Body of pancreas (tissue), 4 donors: ENCODE measurements around the gene PANX2. TPM values are rescaled to one million over a fixed set of nuclear protein-coding genes. Genes with fewer than 3 reads are reported as not detected.
A peak's percentile ranks its signal among the peaks of the same experiment; 100 is the strongest.

Experiments
- ATAC-seq: fragments of 150-250 bp; one replicate; pipeline ENCODE4 v1.9.1; 2016
- DNase-seq, 4 donors: peaks; one replicate each; pipeline ENCODE4 v3.0.0-alpha.2; 2019
- H3K27ac ChIP-seq, 4 donors: fragments of 200-600 bp; sonication (generic); 1 replicate in 3 of 4; 2 replicates in 1 of 4; pipeline versions ENCODE4 v1.5.1 to v1.6.1; 2016 to 2019; ENCODE audit warnings: mild to moderate bottlenecking in 1 of 4, mixed read lengths in 1 of 4, moderate library complexity in 1 of 4
- H3K27me3 ChIP-seq, 2 donors: fragments of 200-600 bp; sonication (generic); one replicate each; pipeline ENCODE4 v1.6.0; 2016; ENCODE audit warnings: mild to moderate bottlenecking in 1 of 2
- H3K36me3 ChIP-seq, 2 donors: fragments of 200-600 bp; sonication (generic); replicated peaks in 1 of 2; 2 replicates each; pipeline ENCODE4 v1.5.1; 2016; ENCODE audit warnings: low read depth in 2 of 2; ENCODE audit not compliant: insufficient read depth in 1 of 2
- H3K4me1 ChIP-seq: fragments of 200-600 bp; sonication (generic); one replicate; pipeline ENCODE4 v1.6.0; 2016
- H3K4me3 ChIP-seq, 2 donors: fragments of 200-600 bp; sonication (generic); 1 replicate in 1 of 2; 2 replicates in 1 of 2; pipeline ENCODE4 v1.5.1; 2016 to 2019
- H3K9me3 ChIP-seq, 3 donors: fragments of 200-600 bp; sonication (generic); 1 replicate in 2 of 3; 2 replicates in 1 of 3; pipeline ENCODE4 v1.5.1; 2016
- CTCF ChIP-seq, 7 experiments: fragments of 450-650 bp in 4 of 7; fragments of 200-600 bp in 3 of 7; sonication (generic) in 3 of 7; IDR thresholded peaks; one replicate each; pipeline ENCODE4 v1.5.1; 2016 to 2019; ENCODE audit warnings: antibody characterized with exemption in 7 of 7
- POLR2A ChIP-seq, 3 donors: fragments of 450-650 bp; IDR thresholded peaks; one replicate each; pipeline ENCODE4 v1.6.1; 2016; ENCODE audit warnings: antibody characterized with exemption in 3 of 3, mild to moderate bottlenecking in 2 of 3
- WGBS, 2 donors: methylation state at CpG; one replicate each; pipeline ENCODE4 v1.1.5; 2017; 5-methylcytosine and 5-hydroxymethylcytosine counted together
- intact Hi-C: fragments of 100-400 bp; cut with DNase I; formaldehyde crosslinking; loops from one replicate; pipeline ENCODE4 v1.15.1; 2023
- total RNA-seq, 2 donors: library from RNA; depleted of rRNA; stranded (reverse); fragments of >200 nt; gene quantifications; one replicate each; pipeline ENCODE4 v1.1.0, GENCODE V29; 2016

Gene PANX2
- total RNA-seq, 2 donors from 2014 or later = 0.33 to 3.1 TPM

- ATAC-seq = peak; percentile 30
- H3K9me3 ChIP-seq = no peaks in the 10 kb centered on the region
- H3K27ac ChIP-seq = peak overlapping the region; percentile 67 to 77 (median 72)
- H3K27me3 ChIP-seq = no peaks in the 10 kb centered on the region
- 74 to 89% methylated on average over 6 to 27 of the region's 32 CpGs for WGBS, 2 donors
- no peaks in the 10 kb centered on the region for H3K36me3 ChIP-seq
- TF ChIP-seq CTCF (IDR thresholded peaks at IDR 0.05) (no peak), POLR2A (IDR thresholded peaks at IDR 0.05) (peak in 2 of 3 donors; percentile 13 to 14)
- intact Hi-C loops = no loop called here
- peak; percentile 76 to 90 (median 88) for DNase-seq
- H3K4me1 ChIP-seq = peaks cover 57% of the 10 kb centered on the region
- no peak overlapping the region for H3K4me3 ChIP-seq
Measured at GRCh38 chr22:50184004-50184901, 13.7 kb downstream of the PANX2 start.

- ATAC-seq = no peak
- peak in 1 of 4 donors; percentile 25 for DNase-seq
- H3K27me3 ChIP-seq = no peaks in the 10 kb centered on the region
- no peaks in the 10 kb centered on the region for H3K36me3 ChIP-seq
- H3K4me3 ChIP-seq = no peak overlapping the region
- no peak for TF ChIP-seq POLR2A (IDR thresholded peaks at IDR 0.05)
- no peak for TF ChIP-seq CTCF (IDR thresholded peaks at IDR 0.05)
- peaks cover 64% of the 10 kb centered on the region for H3K4me1 ChIP-seq
- no peaks in the 10 kb centered on the region for H3K9me3 ChIP-seq
- intact Hi-C loops = no loop called here
- 34% methylated on average over 61 of the region's 63 CpGs; no CpG with 5 or more reads in 1 of the 2 donors for WGBS, 2 donors
- peak overlapping the region in 3 of 4 donors; percentile 25 to 75 (median 68) for H3K27ac ChIP-seq
Measured at GRCh38 chr22:50184902-50185374, 14.4 kb downstream of the PANX2 start.

GRCh38 chr22:50185375-50186087 lies 15.0 kb downstream of the PANX2 start, which contains the start of gene TRABD:
TSS of gene TRABD (plus strand) at chr22:50185913. CDS start at chr22:50193061, 7,148 bp downstream.
- peaks cover 69% of the 10 kb centered on the region for H3K4me1 ChIP-seq
- WGBS, 2 donors = 3% methylated on average over 53 of the region's 90 CpGs; no CpG with 5 or more reads in 1 of the 2 donors
- H3K4me3 ChIP-seq = peak within 1 kb of the TSS; percentile 67 to 87
- H3K27ac ChIP-seq = peak within 1 kb of the TSS; percentile 71 to 77 (median 74)
- DNase-seq (peak; percentile 91 to 94 (median 92)), ATAC-seq (peak; percentile 82)
- TF ChIP-seq CTCF (IDR thresholded peaks at IDR 0.05) = no peak
- H3K36me3 ChIP-seq = no peaks in the 10 kb centered on the region
- intact Hi-C loops = no loop called here
- no peaks in the 10 kb centered on the region for H3K27me3 ChIP-seq
- no peaks in the 10 kb centered on the region for H3K9me3 ChIP-seq

- H3K4me1 ChIP-seq = peaks cover 77% of the 10 kb centered on the region
- 1% methylated on average over 33 of the region's 47 CpGs; no CpG with 5 or more reads in 1 of the 2 donors for WGBS, 2 donors
Measured at GRCh38 chr22:50186181-50186714, 15.7 kb downstream of the PANX2 start.

More at GRCh38 chr22:50186181-50186714, 15.7 kb downstream of the PANX2 start:
- H3K27me3 ChIP-seq = no peaks in the 10 kb centered on the region
- no peak for TF ChIP-seq POLR2A (IDR thresholded peaks at IDR 0.05)
- TF ChIP-seq CTCF (IDR thresholded peaks at IDR 0.05) = no peak
- no peaks in the 10 kb centered on the region for H3K9me3 ChIP-seq
- peak overlapping the region; percentile 71 to 77 (median 74) for H3K27ac ChIP-seq
- peak overlapping the region; percentile 67 to 87 for H3K4me3 ChIP-seq
- intact Hi-C loops = no loop called here
- DNase-seq = peak in 1 of 4 donors; percentile 22
- no peaks in the 10 kb centered on the region for H3K36me3 ChIP-seq
- no peak for ATAC-seq
